Left lung (tissue), 10 donors: ENCODE data around the gene KLK4. TPM values are rescaled to one million over a fixed set of nuclear protein-coding genes. Genes with fewer than 3 reads are reported as not detected.

Source experiments
- ATAC-seq: fragments of 200-7000 bp; cut with Tn5 transposase; one replicate; pipeline ENCODE4 v1.9.1; 2020; ENCODE audit warnings: moderate library complexity
- DNase-seq, 4 donors: peaks; one replicate each; pipeline ENCODE4 v3.0.0-alpha.2; 2013 to 2020
- H3K27ac ChIP-seq, 2 donors: fragments of 200-600 bp; sonication (generic) in 1 of 2; one replicate each; pipeline versions ENCODE4 v1.5.0 to v1.8.0; 2020 to 2021
- H3K27me3 ChIP-seq, 2 donors: fragments of 200-600 bp; sonication (generic) in 1 of 2; one replicate each; pipeline versions ENCODE4 v1.5.0 to v1.8.0; 2020 to 2021
- H3K36me3 ChIP-seq, 2 donors: fragments of 200-600 bp; sonication (generic) in 1 of 2; one replicate each; pipeline versions ENCODE4 v1.5.0 to v1.8.0; 2020 to 2021
- H3K4me1 ChIP-seq, 2 donors: fragments of 200-600 bp; one replicate each; pipeline ENCODE4 v1.8.0; 2021
- H3K4me3 ChIP-seq, 2 donors: fragments of 200-600 bp; sonication (generic) in 1 of 2; one replicate each; pipeline versions ENCODE4 v1.5.0 to v1.8.0; 2020 to 2021; ENCODE audit warnings: mild to moderate bottlenecking in 1 of 2
- H3K9me3 ChIP-seq, 2 donors: fragments of 200-600 bp; sonication (generic) in 1 of 2; one replicate each; pipeline versions ENCODE4 v1.5.0 to v1.8.0; 2020 to 2021
- intact Hi-C, 2 donors: fragments of 100-400 bp; cut with DNase I; formaldehyde crosslinking; loops; one replicate each; pipeline versions ENCODE4 v1.11.2 to v1.14.2; 2022
- polyA plus RNA-seq, 6 donors: library from polyadenylated mRNA; unstranded; fragments of 120-200 nt; gene quantifications; one replicate each; pipeline ENCODE4 v1.2.1, GENCODE V29; 2013; ENCODE audit not compliant: insufficient read length in 6 of 6
- total RNA-seq, 2 donors: library from RNA; stranded (reverse); fragmentation: NEBNext Ultra II Directional; extraction: Animal tissue kit (Norgen Biotek cat#: 25700); gene quantifications; one replicate each; pipeline ENCODE4 v1.2.1, GENCODE V29; 2021
- TF ChIP-seq, protein P1 (sequence below), 2 donors: fragments of 200-600 bp; sonication (generic) in 1 of 2; IDR thresholded peaks; one replicate each; pipeline versions ENCODE4 v1.5.0 to v1.8.0; 2021; ENCODE audit warnings: antibody characterized with exemption in 2 of 2
- donor health status: DM: no; HTN: yes; CAD: no.
- donor health status: DM: no; HTN: no; CAD: no.

The KLK4 gene
- total and polyA plus RNA-seq, 8 donors, result not detected

DNA sequence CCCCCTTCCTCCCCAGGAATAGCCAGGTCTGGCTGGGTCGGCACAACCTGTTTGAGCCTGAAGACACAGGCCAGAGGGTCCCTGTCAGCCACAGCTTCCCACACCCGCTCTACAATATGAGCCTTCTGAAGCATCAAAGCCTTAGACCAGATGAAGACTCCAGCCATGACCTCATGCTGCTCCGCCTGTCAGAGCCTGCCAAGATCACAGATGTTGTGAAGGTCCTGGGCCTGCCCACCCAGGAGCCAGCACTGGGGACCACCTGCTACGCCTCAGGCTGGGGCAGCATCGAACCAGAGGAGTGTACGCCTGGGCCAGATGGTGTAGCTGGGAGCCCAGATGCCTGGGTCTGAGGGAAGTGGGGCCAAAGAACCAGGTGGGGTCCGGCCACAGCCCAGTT, 34.7 kb downstream of the KLK4 start:
- no peak for ATAC-seq

DNA sequence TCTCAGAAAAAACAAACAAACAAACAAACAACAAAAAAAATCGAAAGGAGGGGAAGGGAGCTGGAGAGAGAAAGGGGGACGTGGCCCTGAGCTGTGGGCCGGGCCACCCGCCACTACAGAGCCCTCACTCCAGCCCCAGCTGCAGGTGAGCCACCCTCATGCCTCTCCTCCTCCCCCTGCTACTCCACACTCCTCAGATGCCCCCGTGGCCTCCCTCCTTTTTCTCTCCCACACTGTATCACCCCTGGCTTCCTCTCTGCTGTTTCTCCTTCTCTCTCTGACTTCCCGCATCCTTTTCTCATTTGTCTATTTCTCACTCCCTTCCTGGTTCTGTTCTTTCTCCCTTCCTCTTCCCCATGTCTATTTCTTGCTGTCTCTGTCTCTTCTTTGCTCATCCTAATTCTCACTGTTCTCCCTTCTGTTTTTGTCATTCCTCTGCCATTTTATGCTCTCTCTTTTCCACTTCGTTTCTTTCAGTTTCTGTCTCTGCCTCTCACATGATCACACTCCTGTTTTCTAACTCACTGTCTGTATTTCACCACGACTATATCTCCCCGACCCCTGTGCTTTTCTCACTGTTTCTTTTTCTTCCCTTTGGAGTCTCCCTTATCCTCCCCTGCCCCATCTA, 35.3 kb downstream of the KLK4 start:
- no peak overlapping the region for H3K4me3 ChIP-seq
- TF ChIP-seq, protein P1, sequence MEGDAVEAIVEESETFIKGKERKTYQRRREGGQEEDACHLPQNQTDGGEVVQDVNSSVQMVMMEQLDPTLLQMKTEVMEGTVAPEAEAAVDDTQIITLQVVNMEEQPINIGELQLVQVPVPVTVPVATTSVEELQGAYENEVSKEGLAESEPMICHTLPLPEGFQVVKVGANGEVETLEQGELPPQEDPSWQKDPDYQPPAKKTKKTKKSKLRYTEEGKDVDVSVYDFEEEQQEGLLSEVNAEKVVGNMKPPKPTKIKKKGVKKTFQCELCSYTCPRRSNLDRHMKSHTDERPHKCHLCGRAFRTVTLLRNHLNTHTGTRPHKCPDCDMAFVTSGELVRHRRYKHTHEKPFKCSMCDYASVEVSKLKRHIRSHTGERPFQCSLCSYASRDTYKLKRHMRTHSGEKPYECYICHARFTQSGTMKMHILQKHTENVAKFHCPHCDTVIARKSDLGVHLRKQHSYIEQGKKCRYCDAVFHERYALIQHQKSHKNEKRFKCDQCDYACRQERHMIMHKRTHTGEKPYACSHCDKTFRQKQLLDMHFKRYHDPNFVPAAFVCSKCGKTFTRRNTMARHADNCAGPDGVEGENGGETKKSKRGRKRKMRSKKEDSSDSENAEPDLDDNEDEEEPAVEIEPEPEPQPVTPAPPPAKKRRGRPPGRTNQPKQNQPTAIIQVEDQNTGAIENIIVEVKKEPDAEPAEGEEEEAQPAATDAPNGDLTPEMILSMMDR (IDR thresholded peaks at IDR 0.05), result no peak
- H3K27ac ChIP-seq, result no peak overlapping the region
- DNase-seq (no peak), ATAC-seq (no peak)
- intact Hi-C loops, result no loop called here
- H3K4me1 ChIP-seq, result no peaks in the 10 kb centered on the region
- peaks cover 0 to 91% of the 10 kb centered on the region in 2 donors for H3K27me3 ChIP-seq
- H3K9me3 ChIP-seq, result no peaks in the 10 kb centered on the region
- no peaks in the 10 kb centered on the region for H3K36me3 ChIP-seq

More for the DNA sequence above, 34.7 kb downstream of the KLK4 start:
- no peak for DNase-seq
- TF ChIP-seq, protein P1 (IDR thresholded peaks at IDR 0.05), result no peak
- H3K36me3 ChIP-seq, result no peaks in the 10 kb centered on the region
- no peaks in the 10 kb centered on the region for H3K4me1 ChIP-seq
- peaks cover 0 to 92% of the 10 kb centered on the region in 2 donors for H3K27me3 ChIP-seq
- H3K27ac ChIP-seq, result no peak overlapping the region
- no peak overlapping the region for H3K4me3 ChIP-seq
- intact Hi-C loops, result no loop called here
- no peaks in the 10 kb centered on the region for H3K9me3 ChIP-seq

DNA sequence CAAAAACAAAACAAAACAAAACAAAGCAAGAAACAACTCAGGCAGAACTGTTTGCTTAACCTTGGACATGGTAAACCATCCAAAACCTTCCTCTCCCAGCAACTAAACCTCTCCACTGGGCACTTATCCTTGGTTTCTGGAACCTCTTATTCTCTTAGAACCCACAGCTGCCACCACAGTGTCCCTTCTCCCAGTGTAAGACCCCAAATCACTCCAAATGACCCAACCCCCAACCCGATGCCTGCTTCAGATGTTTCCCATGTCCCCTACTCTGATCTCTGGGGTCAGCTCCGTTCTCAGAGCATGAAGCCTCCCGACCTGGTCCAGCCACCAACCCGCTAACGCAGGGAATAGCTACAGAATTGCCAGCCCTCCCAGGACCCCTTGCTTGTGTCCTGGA, 37.0 kb downstream of the KLK4 start:
- no peaks in the 10 kb centered on the region for H3K9me3 ChIP-seq
- H3K36me3 ChIP-seq, result no peaks in the 10 kb centered on the region
- TF ChIP-seq, protein P1 (IDR thresholded peaks at IDR 0.05), result no peak
- no peak for ATAC-seq
- intact Hi-C loops, result no loop called here
- H3K27me3 ChIP-seq, result peaks cover 0 to 91% of the 10 kb centered on the region in 2 donors
- H3K4me1 ChIP-seq, result no peaks in the 10 kb centered on the region
- H3K4me3 ChIP-seq, result no peak overlapping the region
- no peak for DNase-seq
- no peak overlapping the region for H3K27ac ChIP-seq

DNA sequence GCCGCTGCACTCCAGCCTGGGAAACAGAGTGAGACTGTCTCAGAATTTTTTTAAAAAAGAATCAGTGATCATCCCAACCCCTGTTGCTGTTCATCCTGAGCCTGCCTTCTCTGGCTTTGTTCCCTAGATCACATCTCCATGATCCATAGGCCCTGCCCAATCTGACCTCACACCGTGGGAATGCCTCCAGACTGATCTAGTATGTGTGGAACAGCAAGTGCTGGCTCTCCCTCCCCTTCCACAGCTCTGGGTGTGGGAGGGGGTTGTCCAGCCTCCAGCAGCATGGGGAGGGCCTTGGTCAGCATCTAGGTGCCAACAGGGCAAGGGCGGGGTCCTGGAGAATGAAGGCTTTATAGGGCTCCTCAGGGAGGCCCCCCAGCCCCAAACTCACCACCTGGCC, 38.1 kb downstream of the KLK4 start, which contains the start of gene KLK2:
TSS of gene KLK2 (plus strand) at position 384 of the 400 bp plus-strand sequence. CDS start 35 bp downstream, outside the sequence.
- intact Hi-C loops, result no loop called here
- Histone ChIP-seq H3K4me1 (no peaks in the 10 kb centered on the region), H3K9me3 (no peaks in the 10 kb centered on the region), H3K36me3 (no peaks in the 10 kb centered on the region), H3K4me3 (no peak within 1 kb of the TSS), H3K27ac (no peak within 1 kb of the TSS), H3K27me3 (peaks cover 0 to 91% of the 10 kb centered on the region in 2 donors)
- TF ChIP-seq, protein P1 (IDR thresholded peaks at IDR 0.05), result no peak
- ATAC-seq (no peak), DNase-seq (no peak)

DNA sequence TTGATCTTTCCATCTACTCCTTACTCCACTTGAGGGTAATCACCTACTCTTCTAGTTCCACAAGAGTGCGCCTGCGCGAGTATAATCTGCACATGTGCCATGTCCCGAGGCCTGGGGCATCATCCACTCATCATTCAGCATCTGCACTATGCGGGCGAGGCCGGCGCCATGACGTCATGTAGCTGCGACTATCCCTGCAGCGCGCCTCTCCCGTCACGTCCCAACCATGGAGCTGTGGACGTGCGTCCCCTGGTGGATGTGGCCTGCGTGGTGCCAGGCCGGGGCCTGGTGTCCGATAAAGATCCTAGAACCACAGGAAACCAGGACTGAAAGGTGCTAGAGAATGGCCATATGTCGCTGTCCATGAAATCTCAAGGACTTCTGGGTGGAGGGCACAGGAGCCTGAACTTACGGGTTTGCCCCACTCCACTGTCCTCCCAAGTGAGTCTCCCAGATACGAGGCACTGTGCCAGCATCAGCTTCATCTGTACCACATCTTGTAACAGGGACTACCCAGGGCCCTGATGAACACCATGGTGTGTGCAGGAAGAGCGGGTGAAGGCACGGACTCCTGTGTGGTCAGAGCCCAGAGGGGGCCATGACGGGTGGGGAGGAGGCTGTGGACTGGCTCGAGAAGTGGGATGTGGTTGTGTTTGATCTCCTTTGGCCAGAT, 40.6 kb downstream of the KLK4 start:
- Histone ChIP-seq H3K36me3 (no peaks in the 10 kb centered on the region), H3K9me3 (no peaks in the 10 kb centered on the region), H3K27ac (no peak overlapping the region), H3K27me3 (peaks cover 0 to 87% of the 10 kb centered on the region in 2 donors), H3K4me3 (no peak overlapping the region), H3K4me1 (no peaks in the 10 kb centered on the region)
- intact Hi-C loops, result no loop called here
- ATAC-seq (no peak), DNase-seq (peak in 1 of 4 donors; percentile 76)
- TF ChIP-seq, protein P1 (IDR thresholded peaks at IDR 0.05), result no peak
